ENCODE measurements around the gene ZFP62. TPM values are rescaled to one million over a fixed set of nuclear protein-coding genes. Genes with fewer than 3 reads are reported as not detected.

ZFP62 gene
- total and polyA plus RNA-seq, 2 of the 8 experiments (the other 6 are each of a cell fraction or from before 2014, with no cell fraction given) = 9.3 to 38.5 TPM

DNA sequence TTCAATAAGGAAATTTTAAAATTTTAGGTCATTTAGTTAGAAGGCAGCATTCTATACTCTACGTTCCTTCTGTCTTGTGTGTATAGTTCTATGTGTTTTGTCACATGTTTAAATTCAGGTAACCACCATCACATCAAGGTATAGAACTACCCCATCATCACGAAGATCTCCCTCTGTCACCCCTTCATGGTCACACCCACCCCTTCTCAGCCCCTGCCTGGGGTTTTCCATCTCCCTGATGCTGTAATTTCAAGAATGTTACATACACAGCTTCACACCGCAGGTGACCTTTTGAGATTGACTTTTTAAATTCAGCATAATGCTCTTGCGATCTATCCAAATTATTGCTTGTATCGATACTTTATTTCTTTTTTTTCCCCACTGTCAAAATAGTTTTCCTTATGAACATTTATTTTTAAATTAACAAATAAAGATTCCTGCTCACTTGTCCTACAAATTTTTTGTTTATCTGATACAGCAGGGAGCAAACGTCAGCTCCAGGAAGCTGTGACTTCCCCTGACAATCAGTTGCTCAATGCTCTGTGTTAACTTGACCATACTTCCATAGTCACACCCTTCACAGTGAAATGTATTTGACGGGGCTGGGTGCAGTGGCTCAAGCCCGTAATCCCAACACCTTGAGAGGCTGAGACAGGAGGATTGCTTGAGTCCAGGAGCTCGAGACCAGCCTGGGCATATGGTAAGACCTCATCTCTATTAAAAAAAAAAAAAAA is 48.1 kb upstream of the ZFP62 start:
- Histone ChIP-seq H2AK5ac (ENCODE audit: low read depth, low read length) (no peak overlapping the region), H2BK15ac (ENCODE audit: low read length) (no peak overlapping the region), H3K27me3 (replicated peaks in 1 of 4; ENCODE audit: control insufficient read depth in 3 of 4, extremely low read depth in 1 of 4, insufficient read depth in 3 of 4, low read length in 3 of 4) (no peaks in the 10 kb centered on the region), H3K36me3 (ENCODE audit: control insufficient read depth in 2 of 4, insufficient read depth in 4 of 4, low read length in 3 of 4) (no peaks in the 10 kb centered on the region), H3K4me1 (replicated peaks in 1 of 4; ENCODE audit: control insufficient read depth in 3 of 4, insufficient read depth in 4 of 4, low read length in 3 of 4) (peaks cover 0 to 8% (median 6%) of the 10 kb centered on the region in 4 experiments; a peak in 5 of 7 replicates), H3K4me2 (ENCODE audit: insufficient read depth in 1 of 2, low read depth in 2 of 2, low read length in 2 of 2) (0 out of 4 replicates have a peak overlapping the region, but pooled peaks of 1 of the 2 experiments have one; percentile 51), H3K4me3 (ENCODE audit: extremely low read depth in 1 of 4, insufficient read depth in 2 of 4, low read depth in 3 of 4, low read length in 4 of 4) (no peak overlapping the region), H4K20me1 (replicated peaks in 1 of 2; ENCODE audit: control insufficient read depth in 1 of 2, insufficient read depth in 2 of 2, low read length in 2 of 2) (no peaks in the 10 kb centered on the region), H2BK5ac (ENCODE audit: low read depth, low read length) (no peak overlapping the region), H3K27ac (ENCODE audit: low read depth, low read length) (no peak overlapping the region), H2AFZ (ENCODE audit: low read length) (no peak overlapping the region), H3K79me1 (ENCODE audit: low read depth, low read length) (no peaks in the 10 kb centered on the region), H3K18ac (ENCODE audit: extremely low read depth, low read length) (no peak overlapping the region), H4K5ac (ENCODE audit: insufficient read length, low read depth, low read length) (no peak overlapping the region), H3K79me2 (ENCODE audit: control insufficient read depth in 1 of 2, insufficient read depth in 2 of 2, low read length in 2 of 2) (no peaks in the 10 kb centered on the region), H3K4ac (replicated peaks; ENCODE audit: insufficient read length, low read depth, low read length) (no peak overlapping the region), H2BK12ac (ENCODE audit: low read depth, low read length) (no peak overlapping the region; the same call in 1 of the 2 replicates), H4K91ac (replicated peaks; ENCODE audit: insufficient read length, low read length) (no peak overlapping the region), H3K9ac (replicated peaks in 1 of 4; ENCODE audit: extremely low read depth in 1 of 4, low read depth in 3 of 4, low read length in 3 of 4) (no peak overlapping the region), H3K9me3 (ENCODE audit: insufficient read depth in 2 of 2, low read depth in 1 of 2, low read length in 1 of 2) (peaks cover 2 to 7% of the 10 kb centered on the region in 2 experiments; a peak in 1 of 4 replicates), H3K14ac (ENCODE audit: insufficient read length) (no peak overlapping the region), H3K23me2 (ENCODE audit: low read depth, low read length) (no peaks in the 10 kb centered on the region), H2BK20ac (ENCODE audit: low read length) (no peak overlapping the region), H3K23ac (ENCODE audit: insufficient read length) (no peak overlapping the region), H3K56ac (replicated peaks; ENCODE audit: insufficient read length, low read depth, low read length) (no peak overlapping the region), H2BK120ac (replicated peaks; ENCODE audit: low read depth, low read length) (no peak overlapping the region), H4K8ac (ENCODE audit: extremely low read depth, insufficient read depth, low read length) (no peak overlapping the region)
- ChIA-PET POLR2A (ENCODE audit: partially characterized antibody) (no interaction called here), CTCF (ENCODE audit: partially characterized antibody) (no interaction called here)
- DNase-seq (ENCODE audit: low read depth in 1 of 2, low spot score in 2 of 2) = no peak
- no peak for FAIRE-seq
- WGBS, 2 experiments (ENCODE audit: extremely low coverage in 1 of 2, insufficient coverage in 1 of 2, insufficient read length in 1 of 2, insufficient replicate concordance in 2 of 2, low coverage in 1 of 2, low lambda C conversion rate in 2 of 2, missing lambda C conversion rate in 1 of 2) = 75% methylated on average over 9 of the region's 9 CpGs; no CpG with 5 or more reads in 1 of the 2 experiments
- TF ChIP-seq SIRT6 (IDR thresholded peaks at IDR 0.05; ENCODE audit: low read length) (no peak), BRCA1 (IDR thresholded peaks at IDR 0.05; ENCODE audit: low read depth, low read length) (no peak), FOSL1 (IDR thresholded peaks at IDR 0.05; ENCODE audit: insufficient read depth, low read depth, low read length) (no peak), TEAD4 (IDR thresholded peaks at IDR 0.05; ENCODE audit: low read depth, low read length) (no peak), CBX8 (IDR thresholded peaks at IDR 0.05; ENCODE audit: borderline replicate concordance, low read depth, low read length) (no peak), GABPA (IDR thresholded peaks at IDR 0.05; ENCODE audit: borderline replicate concordance, insufficient read depth, low read length) (no peak), NANOG (IDR thresholded peaks at IDR 0.05; ENCODE audit: insufficient read depth, low read depth, low read length, poor library complexity, severe bottlenecking) (no peak), KDM5A (IDR thresholded peaks at IDR 0.05; ENCODE audit: low read length) (no peak), CHD1 (IDR thresholded peaks at IDR 0.05; ENCODE audit: low read depth, low read length) (no peak), RNF2 (IDR thresholded peaks at IDR 0.05; ENCODE audit: borderline replicate concordance, low read depth, low read length, missing control alignments, poor library complexity, severe bottlenecking) (no peak)
- TF ChIP-seq, protein P1, sequence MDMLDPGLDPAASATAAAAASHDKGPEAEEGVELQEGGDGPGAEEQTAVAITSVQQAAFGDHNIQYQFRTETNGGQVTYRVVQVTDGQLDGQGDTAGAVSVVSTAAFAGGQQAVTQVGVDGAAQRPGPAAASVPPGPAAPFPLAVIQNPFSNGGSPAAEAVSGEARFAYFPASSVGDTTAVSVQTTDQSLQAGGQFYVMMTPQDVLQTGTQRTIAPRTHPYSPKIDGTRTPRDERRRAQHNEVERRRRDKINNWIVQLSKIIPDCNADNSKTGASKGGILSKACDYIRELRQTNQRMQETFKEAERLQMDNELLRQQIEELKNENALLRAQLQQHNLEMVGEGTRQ (IDR thresholded peaks at IDR 0.05; ENCODE audit: low read length) = no peak

Data from H1 (cell line).